ENCODE measurements around the gene ZNF853. TPM values are rescaled to one million over a fixed set of nuclear protein-coding genes. Genes with fewer than 3 reads are reported as not detected.

Gene ZNF853
- total and polyA plus RNA-seq, 10 of the 15 experiments (the other 5 are each of a cell fraction or from before 2014, with no cell fraction given): 0.04 to 0.26 (median 0.05) TPM; not detected in 4

DNA sequence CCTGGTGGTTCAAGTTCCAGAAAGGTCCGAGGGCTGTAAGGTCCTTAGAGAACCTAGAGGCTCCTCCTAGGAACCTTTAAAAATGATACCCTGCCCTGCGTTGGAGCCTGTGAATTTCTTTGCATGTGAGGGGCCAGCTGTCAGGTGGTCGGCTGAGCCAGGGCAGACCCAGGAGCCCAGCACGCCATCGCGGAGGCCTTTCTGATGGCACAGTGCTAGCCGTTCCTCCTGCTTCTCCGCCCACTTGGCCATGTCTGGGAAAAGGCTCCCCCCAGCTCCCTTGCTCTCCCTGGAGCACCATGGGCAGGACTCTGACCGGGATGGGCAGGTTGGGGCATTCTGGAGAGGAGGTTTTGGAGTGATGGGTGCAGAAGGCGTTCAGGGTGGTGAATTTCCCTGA lies 29.3 kb downstream of the ZNF853 start (continued):
- TF ChIP-seq, protein P1, sequence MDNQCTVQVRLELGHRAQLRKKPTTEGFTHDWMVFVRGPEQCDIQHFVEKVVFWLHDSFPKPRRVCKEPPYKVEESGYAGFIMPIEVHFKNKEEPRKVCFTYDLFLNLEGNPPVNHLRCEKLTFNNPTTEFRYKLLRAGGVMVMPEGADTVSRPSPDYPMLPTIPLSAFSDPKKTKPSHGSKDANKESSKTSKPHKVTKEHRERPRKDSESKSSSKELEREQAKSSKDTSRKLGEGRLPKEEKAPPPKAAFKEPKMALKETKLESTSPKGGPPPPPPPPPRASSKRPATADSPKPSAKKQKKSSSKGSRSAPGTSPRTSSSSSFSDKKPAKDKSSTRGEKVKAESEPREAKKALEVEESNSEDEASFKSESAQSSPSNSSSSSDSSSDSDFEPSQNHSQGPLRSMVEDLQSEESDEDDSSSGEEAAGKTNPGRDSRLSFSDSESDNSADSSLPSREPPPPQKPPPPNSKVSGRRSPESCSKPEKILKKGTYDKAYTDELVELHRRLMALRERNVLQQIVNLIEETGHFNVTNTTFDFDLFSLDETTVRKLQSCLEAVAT (IDR thresholded peaks at IDR 0.05): no peak
- TF ChIP-seq CREB1 (IDR thresholded peaks at IDR 0.05; ENCODE audit: low read depth) (no peak), ASH2L (IDR thresholded peaks at IDR 0.05; ENCODE audit: borderline replicate concordance, low read depth) (no peak), RFX5 (IDR thresholded peaks at IDR 0.05; ENCODE audit: low read depth, low read length) (no peak)
- TF ChIP-seq, protein P2, sequence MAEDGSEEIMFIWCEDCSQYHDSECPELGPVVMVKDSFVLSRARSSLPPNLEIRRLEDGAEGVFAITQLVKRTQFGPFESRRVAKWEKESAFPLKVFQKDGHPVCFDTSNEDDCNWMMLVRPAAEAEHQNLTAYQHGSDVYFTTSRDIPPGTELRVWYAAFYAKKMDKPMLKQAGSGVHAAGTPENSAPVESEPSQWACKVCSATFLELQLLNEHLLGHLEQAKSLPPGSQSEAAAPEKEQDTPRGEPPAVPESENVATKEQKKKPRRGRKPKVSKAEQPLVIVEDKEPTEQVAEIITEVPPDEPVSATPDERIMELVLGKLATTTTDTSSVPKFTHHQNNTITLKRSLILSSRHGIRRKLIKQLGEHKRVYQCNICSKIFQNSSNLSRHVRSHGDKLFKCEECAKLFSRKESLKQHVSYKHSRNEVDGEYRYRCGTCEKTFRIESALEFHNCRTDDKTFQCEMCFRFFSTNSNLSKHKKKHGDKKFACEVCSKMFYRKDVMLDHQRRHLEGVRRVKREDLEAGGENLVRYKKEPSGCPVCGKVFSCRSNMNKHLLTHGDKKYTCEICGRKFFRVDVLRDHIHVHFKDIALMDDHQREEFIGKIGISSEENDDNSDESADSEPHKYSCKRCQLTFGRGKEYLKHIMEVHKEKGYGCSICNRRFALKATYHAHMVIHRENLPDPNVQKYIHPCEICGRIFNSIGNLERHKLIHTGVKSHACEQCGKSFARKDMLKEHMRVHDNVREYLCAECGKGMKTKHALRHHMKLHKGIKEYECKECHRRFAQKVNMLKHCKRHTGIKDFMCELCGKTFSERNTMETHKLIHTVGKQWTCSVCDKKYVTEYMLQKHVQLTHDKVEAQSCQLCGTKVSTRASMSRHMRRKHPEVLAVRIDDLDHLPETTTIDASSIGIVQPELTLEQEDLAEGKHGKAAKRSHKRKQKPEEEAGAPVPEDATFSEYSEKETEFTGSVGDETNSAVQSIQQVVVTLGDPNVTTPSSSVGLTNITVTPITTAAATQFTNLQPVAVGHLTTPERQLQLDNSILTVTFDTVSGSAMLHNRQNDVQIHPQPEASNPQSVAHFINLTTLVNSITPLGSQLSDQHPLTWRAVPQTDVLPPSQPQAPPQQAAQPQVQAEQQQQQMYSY (CRISPR knock-in tag; IDR thresholded peaks at IDR 0.05): no peak
- TF ChIP-seq, protein P3, sequence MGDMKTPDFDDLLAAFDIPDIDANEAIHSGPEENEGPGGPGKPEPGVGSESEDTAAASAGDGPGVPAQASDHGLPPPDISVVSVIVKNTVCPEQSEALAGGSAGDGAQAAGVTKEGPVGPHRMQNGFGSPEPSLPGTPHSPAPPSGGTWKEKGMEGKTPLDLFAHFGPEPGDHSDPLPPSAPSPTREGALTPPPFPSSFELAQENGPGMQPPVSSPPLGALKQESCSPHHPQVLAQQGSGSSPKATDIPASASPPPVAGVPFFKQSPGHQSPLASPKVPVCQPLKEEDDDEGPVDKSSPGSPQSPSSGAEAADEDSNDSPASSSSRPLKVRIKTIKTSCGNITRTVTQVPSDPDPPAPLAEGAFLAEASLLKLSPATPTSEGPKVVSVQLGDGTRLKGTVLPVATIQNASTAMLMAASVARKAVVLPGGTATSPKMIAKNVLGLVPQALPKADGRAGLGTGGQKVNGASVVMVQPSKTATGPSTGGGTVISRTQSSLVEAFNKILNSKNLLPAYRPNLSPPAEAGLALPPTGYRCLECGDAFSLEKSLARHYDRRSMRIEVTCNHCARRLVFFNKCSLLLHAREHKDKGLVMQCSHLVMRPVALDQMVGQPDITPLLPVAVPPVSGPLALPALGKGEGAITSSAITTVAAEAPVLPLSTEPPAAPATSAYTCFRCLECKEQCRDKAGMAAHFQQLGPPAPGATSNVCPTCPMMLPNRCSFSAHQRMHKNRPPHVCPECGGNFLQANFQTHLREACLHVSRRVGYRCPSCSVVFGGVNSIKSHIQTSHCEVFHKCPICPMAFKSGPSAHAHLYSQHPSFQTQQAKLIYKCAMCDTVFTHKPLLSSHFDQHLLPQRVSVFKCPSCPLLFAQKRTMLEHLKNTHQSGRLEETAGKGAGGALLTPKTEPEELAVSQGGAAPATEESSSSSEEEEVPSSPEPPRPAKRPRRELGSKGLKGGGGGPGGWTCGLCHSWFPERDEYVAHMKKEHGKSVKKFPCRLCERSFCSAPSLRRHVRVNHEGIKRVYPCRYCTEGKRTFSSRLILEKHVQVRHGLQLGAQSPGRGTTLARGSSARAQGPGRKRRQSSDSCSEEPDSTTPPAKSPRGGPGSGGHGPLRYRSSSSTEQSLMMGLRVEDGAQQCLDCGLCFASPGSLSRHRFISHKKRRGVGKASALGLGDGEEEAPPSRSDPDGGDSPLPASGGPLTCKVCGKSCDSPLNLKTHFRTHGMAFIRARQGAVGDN (IDR thresholded peaks at IDR 0.05): no peak
- TF ChIP-seq, protein P4, sequence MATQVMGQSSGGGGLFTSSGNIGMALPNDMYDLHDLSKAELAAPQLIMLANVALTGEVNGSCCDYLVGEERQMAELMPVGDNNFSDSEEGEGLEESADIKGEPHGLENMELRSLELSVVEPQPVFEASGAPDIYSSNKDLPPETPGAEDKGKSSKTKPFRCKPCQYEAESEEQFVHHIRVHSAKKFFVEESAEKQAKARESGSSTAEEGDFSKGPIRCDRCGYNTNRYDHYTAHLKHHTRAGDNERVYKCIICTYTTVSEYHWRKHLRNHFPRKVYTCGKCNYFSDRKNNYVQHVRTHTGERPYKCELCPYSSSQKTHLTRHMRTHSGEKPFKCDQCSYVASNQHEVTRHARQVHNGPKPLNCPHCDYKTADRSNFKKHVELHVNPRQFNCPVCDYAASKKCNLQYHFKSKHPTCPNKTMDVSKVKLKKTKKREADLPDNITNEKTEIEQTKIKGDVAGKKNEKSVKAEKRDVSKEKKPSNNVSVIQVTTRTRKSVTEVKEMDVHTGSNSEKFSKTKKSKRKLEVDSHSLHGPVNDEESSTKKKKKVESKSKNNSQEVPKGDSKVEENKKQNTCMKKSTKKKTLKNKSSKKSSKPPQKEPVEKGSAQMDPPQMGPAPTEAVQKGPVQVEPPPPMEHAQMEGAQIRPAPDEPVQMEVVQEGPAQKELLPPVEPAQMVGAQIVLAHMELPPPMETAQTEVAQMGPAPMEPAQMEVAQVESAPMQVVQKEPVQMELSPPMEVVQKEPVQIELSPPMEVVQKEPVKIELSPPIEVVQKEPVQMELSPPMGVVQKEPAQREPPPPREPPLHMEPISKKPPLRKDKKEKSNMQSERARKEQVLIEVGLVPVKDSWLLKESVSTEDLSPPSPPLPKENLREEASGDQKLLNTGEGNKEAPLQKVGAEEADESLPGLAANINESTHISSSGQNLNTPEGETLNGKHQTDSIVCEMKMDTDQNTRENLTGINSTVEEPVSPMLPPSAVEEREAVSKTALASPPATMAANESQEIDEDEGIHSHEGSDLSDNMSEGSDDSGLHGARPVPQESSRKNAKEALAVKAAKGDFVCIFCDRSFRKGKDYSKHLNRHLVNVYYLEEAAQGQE (IDR thresholded peaks at IDR 0.05; ENCODE audit: low read depth, low read length): no peak
